IMR-90 (cell line): ENCODE results near the gene RPTOR. TPM values are rescaled to one million over a fixed set of nuclear protein-coding genes. Genes with fewer than 3 reads are reported as not detected.

Experiments
- NFE2L2 ChIP-seq: fragments of 150-350 bp; IDR thresholded peaks from 2 replicates; pipeline ENCODE4 v1.6.1; 2016; ENCODE audit warnings: low read depth, mild to moderate bottlenecking, low read length
- SMC3 ChIP-seq: fragments of 150-350 bp; IDR thresholded peaks from 2 replicates; pipeline ENCODE4 v1.6.1; 2016; ENCODE audit warnings: low read depth, mild to moderate bottlenecking, antibody characterized with exemption, low read length, moderate library complexity
- polyA plus RNA-seq, 3 experiments: library from polyadenylated mRNA; depleted of rRNA; stranded (reverse); fragments of >200 nt; gene quantifications; 2 replicates each; pipeline ENCODE4 v1.2.3, GENCODE V29; 2012; ENCODE audit warnings: low replicate concordance in 1 of 3
- total RNA-seq: library from RNA; depleted of rRNA; stranded (reverse); fragments of >200 nt; gene quantifications from 2 replicates; pipeline ENCODE4 v1.2.3, GENCODE V29; 2012

The RPTOR gene
- total and polyA plus RNA-seq, 2 of the 4 experiments (the other 2 are of a cell fraction), result 10.8 to 14.7 TPM

DNA sequence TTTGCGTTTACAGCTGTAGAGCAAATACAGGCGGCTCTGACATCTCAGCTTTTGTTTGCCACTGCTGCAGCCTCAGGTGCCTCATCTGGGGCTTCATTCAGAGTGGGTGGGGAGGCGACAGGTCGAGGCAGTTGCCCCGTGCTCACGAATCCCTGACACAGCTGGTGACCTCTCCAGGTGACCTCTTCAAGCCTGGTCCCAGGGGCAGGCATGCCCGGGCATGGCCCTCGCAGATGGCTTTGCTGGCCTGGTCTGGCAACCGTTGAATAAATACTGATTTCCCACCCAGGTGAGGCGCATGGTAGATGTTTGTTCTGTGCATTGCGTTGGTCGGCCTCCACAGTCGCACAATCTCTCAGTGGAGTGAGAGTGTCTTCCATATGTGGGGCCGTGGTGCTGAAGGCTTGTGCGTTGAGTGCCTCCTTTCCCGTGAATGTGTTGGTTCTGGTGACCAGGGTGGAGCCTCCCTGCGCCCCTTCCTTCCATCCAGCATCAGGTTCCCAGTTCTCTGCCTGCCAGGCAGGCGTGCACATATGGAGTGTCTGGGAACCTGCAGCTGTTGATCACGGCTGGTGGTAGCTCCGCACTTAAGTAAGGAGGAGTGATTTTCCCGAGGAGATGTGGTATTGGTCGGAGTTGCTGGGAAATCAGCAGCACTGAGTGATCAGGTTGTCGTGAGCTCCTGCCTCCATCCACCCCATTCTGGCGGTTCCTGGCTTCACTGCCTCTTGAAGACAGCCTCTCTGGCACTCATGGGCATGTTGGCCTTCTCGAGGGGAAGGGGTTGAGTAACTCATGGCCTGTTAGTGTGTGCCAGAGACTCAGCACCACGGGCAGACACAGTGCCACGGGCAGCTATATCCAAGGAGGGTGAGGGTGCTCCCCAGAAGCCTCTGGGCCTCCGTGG, 149.7 kb downstream of the RPTOR start (continued):
- TF ChIP-seq SMC3 (no peak), NFE2L2 (no peak)
